OCI-LY7 (cell line): Measurements from ENCODE around the gene TSTD2.

Experiments
- CTCF ChIP-seq: fragments of 200-600 bp; sonication (generic); conservative IDR thresholded peaks from 2 replicates; pipeline ENCODE4 v1.5.1; 2014; ENCODE audit warnings: mild to moderate bottlenecking, antibody characterized with exemption, low read length, moderate library complexity, mixed read lengths
- EZH2phosphoT487 ChIP-seq: fragments of 200-600 bp; sonication (generic); IDR thresholded peaks from 2 replicates; pipeline ENCODE4 v1.6.1; 2018; ENCODE audit warnings: low read depth, borderline replicate concordance, mild to moderate bottlenecking, mixed run types, antibody characterized with exemption, low read length, moderate library complexity, mixed read lengths

DNA sequence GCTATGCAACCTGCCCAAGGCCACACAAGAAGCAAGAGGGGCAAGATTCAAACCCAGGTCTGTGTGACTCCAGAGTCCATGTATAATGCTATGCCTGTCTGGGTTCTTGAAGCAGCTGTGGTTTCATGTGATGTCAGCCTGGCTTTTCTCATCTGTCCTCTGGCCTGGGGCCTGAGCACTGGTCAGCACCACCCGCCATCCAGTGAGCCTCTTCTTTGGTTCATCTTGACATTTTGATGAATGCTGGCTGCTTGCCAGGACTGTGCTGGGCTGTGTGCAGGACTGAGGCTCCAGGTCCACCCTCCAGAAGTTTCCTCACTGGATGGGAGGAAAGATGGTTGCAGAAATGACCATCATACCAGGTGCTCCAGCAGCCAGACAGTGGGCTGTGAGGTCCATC is 61.5 kb downstream of the TSTD2 start:
- TF ChIP-seq CTCF (no peak), EZH2phosphoT487 (no peak)
